Neural crest cell (in vitro differentiated cells): ENCODE measurements around the gene TSPAN7. TPM values are rescaled to one million over a fixed set of nuclear protein-coding genes. Genes with fewer than 3 reads are reported as not detected.

ENCODE experiments used
- DNase-seq: peaks from one replicate; pipeline ENCODE4 v3.0.0; 2021; ENCODE audit warnings: low read depth, mixed read lengths, low spot score
- H3K27ac Mint-ChIP-seq: one replicate; pipeline ENCODE4 v1.8.0; 2021; ENCODE audit warnings: mild to moderate bottlenecking, mixed read lengths; ENCODE audit not compliant: unreplicated experiment
- H3K27me3 Mint-ChIP-seq: 2 replicates; pipeline ENCODE4 v1.8.0; 2021; ENCODE audit warnings: low read depth, mild to moderate bottlenecking, mixed read lengths
- H3K36me3 Mint-ChIP-seq: 2 replicates; pipeline ENCODE4 v1.8.0; 2021; ENCODE audit warnings: low read depth, mild to moderate bottlenecking, mixed read lengths
- H3K4me1 Mint-ChIP-seq: 2 replicates; pipeline ENCODE4 v1.8.0; 2021; ENCODE audit warnings: mixed read lengths
- H3K4me3 Mint-ChIP-seq: one replicate; pipeline ENCODE4 v1.8.0; 2021; ENCODE audit warnings: mild to moderate bottlenecking, mixed read lengths
- H3K9me3 Mint-ChIP-seq: 2 replicates; pipeline ENCODE4 v1.8.0; 2021; ENCODE audit warnings: mixed read lengths
- total RNA-seq: library from RNA; stranded (reverse); gene quantifications from 2 replicates; pipeline ENCODE4 v1.2.1, GENCODE V29; 2021
- TF ChIP-seq, protein P1 (sequence below): fragments of 200-600 bp; sonication (generic); conservative IDR thresholded peaks from 2 replicates; pipeline ENCODE4 v1.5.0; 2021; ENCODE audit warnings: antibody characterized with exemption, mild to moderate bottlenecking

Gene TSPAN7
- total RNA-seq, 1 donor from 2014 or later = 9.1 TPM

DNA sequence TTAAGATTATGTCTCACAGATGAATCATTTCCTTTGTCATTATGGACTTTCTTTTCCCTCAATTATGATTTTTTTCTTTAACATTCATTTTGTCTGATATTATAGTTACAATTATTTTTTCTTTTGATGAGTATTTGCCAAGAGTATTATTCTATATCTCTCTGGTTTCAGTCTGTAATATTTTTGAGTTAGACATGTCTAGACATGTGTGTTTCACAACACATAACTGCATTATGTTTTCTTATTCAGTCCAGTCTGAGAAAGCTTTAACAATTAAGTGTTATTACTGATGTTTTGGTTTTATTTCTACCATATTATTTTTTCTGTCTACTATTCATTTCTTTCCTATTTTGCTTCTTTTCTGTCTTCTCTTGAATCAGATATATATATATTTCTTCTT lies 131.6 kb downstream of the TSPAN7 start:
- Mint-ChIP-seq H3K36me3 (peaks cover 2% of the 10 kb centered on the region), H3K9me3 (peaks cover 3% of the 10 kb centered on the region), H3K27ac (no peak overlapping the region), H3K4me3 (no peak overlapping the region), H3K27me3 (no peaks in the 10 kb centered on the region), H3K4me1 (peaks cover 5% of the 10 kb centered on the region)
- TF ChIP-seq, protein P1, sequence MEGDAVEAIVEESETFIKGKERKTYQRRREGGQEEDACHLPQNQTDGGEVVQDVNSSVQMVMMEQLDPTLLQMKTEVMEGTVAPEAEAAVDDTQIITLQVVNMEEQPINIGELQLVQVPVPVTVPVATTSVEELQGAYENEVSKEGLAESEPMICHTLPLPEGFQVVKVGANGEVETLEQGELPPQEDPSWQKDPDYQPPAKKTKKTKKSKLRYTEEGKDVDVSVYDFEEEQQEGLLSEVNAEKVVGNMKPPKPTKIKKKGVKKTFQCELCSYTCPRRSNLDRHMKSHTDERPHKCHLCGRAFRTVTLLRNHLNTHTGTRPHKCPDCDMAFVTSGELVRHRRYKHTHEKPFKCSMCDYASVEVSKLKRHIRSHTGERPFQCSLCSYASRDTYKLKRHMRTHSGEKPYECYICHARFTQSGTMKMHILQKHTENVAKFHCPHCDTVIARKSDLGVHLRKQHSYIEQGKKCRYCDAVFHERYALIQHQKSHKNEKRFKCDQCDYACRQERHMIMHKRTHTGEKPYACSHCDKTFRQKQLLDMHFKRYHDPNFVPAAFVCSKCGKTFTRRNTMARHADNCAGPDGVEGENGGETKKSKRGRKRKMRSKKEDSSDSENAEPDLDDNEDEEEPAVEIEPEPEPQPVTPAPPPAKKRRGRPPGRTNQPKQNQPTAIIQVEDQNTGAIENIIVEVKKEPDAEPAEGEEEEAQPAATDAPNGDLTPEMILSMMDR = no peak
- no peak for DNase-seq

DNA sequence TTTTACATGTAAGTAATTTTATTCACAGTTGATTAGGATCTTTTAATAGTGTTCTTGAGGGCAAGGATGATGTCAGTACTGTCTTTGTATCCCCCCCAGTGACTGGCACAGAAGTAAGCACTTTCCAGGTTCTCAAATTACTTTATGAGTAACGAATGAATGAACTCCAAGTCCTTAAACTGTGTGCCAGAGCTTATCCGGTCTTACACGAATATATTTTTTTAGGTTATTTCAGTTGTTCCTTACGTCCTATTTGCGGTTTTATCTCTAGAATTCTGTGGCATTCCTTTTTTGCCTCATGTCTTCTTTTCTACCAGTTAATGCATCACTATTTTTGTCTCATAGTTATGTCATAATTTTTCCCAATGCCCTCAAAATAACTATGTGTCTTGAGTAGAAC lies 133.1 kb downstream of the TSPAN7 start:
- H3K4me3 Mint-ChIP-seq = no peak overlapping the region
- TF ChIP-seq, protein P1 = no peak
- no peaks in the 10 kb centered on the region for H3K27me3 Mint-ChIP-seq
- no peak overlapping the region for H3K27ac Mint-ChIP-seq
- H3K4me1 Mint-ChIP-seq = peaks cover 5% of the 10 kb centered on the region
- no peak for DNase-seq
- H3K36me3 Mint-ChIP-seq = no peaks in the 10 kb centered on the region
- no peaks in the 10 kb centered on the region for H3K9me3 Mint-ChIP-seq

DNA sequence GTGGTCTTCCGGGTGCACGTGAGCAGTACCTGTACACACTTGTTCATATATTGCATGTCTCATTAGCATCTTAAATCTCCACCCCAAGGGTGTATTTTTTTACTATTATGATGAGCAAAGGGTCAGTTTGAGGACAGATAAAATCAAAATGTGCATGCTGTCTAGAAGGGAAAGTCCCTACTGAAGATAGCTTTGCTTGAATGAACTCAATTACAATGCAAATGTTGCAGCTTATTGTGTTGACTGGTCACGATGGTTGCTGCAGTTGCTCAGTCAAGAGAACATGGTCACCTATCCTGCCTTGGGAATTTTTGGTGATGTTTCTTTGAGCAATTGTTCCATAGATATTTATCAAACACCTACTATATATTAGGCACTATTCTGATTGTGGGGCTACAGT lies 136.1 kb downstream of the TSPAN7 start:
- Mint-ChIP-seq H3K36me3 (no peaks in the 10 kb centered on the region), H3K9me3 (peaks cover 2% of the 10 kb centered on the region), H3K4me1 (peaks cover 5% of the 10 kb centered on the region), H3K27me3 (no peaks in the 10 kb centered on the region), H3K27ac (no peak overlapping the region), H3K4me3 (no peak overlapping the region)
- TF ChIP-seq, protein P1 = no peak
- no peak for DNase-seq

DNA sequence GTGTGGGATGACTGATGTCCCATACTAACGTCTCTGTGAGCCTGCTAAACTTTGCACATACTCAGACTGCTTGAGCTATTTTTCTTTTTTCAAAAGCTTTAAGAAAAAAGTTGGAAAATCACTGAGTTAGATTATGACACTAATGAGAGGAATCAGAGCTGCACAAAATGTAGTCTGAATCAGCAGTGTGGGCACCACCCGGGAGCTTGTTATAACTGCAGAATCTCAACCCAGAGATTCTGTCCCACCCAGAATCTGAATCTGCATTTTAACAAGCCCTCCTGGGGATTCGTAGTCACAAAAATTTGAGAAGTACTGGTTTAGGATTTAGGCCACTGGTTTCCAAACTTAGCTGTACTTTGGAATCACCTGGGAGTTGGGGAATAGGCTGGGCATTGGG lies 137.8 kb downstream of the TSPAN7 start:
- Mint-ChIP-seq H3K27me3 (no peaks in the 10 kb centered on the region), H3K27ac (no peak overlapping the region), H3K4me3 (no peak overlapping the region), H3K36me3 (no peaks in the 10 kb centered on the region), H3K9me3 (peaks cover 2% of the 10 kb centered on the region), H3K4me1 (no peaks in the 10 kb centered on the region)
- no peak for DNase-seq
- TF ChIP-seq, protein P1 = no peak

DNA sequence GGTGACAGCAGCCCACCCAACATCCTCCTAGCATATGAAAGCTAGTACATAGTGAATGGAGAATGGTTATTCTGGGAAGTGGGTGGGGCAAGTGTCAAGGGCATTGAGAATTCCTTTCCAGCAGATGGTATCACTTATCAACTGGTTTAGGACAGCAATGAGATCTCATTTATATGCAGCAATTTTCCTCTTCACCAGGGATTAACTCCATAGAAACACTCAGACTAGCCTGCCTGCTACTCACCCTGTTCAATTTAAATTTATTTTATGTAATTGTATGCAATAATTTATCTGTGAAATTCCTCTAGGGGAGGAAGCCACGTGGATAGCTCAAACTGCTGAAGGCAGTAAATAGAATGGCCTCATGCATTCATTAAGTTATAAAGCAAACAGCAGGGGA lies 138.4 kb downstream of the TSPAN7 start:
- DNase-seq = no peak
- H3K4me1 Mint-ChIP-seq = no peaks in the 10 kb centered on the region
- H3K27me3 Mint-ChIP-seq = no peaks in the 10 kb centered on the region
- no peak overlapping the region for H3K4me3 Mint-ChIP-seq
- TF ChIP-seq, protein P1 = no peak
- H3K36me3 Mint-ChIP-seq = no peaks in the 10 kb centered on the region
- H3K27ac Mint-ChIP-seq = no peak overlapping the region
- peaks cover 2% of the 10 kb centered on the region for H3K9me3 Mint-ChIP-seq

DNA sequence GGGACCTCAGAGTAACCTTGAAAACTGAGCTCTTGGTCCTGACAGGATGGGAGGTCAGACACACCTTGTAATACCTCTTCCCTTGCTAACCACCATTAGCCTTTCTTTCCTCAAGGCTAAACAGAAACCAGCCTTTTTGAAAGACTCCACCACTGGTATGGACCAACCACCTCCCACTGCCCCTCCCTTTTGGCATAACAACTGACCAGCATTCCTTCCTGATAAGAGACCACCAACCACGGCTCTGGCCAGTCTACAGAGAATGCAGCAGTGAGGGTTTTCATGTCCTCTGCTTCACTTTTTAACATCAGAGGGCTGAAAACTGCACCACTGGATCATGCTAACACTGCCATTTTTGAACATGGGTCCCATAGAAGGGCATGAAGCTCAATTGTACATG lies 139.7 kb downstream of the TSPAN7 start:
- no peaks in the 10 kb centered on the region for H3K36me3 Mint-ChIP-seq
- peaks cover 2% of the 10 kb centered on the region for H3K9me3 Mint-ChIP-seq
- DNase-seq = no peak
- H3K27me3 Mint-ChIP-seq = no peaks in the 10 kb centered on the region
- no peak overlapping the region for H3K4me3 Mint-ChIP-seq
- TF ChIP-seq, protein P1 = no peak
- no peaks in the 10 kb centered on the region for H3K4me1 Mint-ChIP-seq
- no peak overlapping the region for H3K27ac Mint-ChIP-seq
